Activated B cell treated with CpG ODN at 0.5 μM for 24 hours (primary cell): ENCODE results near the gene MOGAT1. TPM values are rescaled to one million over a fixed set of nuclear protein-coding genes. Genes with fewer than 3 reads are reported as not detected.

Source experiments
- ATAC-seq: fragments of 200-7000 bp; cut with Tn5 transposase; one replicate; pipeline ENCODE4 v1.10.0; 2021; ENCODE audit warnings: low read depth, mild to moderate bottlenecking, moderate library complexity
- CTCF ChIA-PET: fragments of 350-600 bp; sonication (Branson Sonifier 250); formaldehyde crosslinking; loops from one replicate; lab custom pipeline; 2021; ENCODE audit warnings: antibody characterized with exemption; lab: Charles Lee
- POLR2A ChIA-PET: fragments of 350-600 bp; sonication (Branson Sonifier 250); formaldehyde crosslinking; loops from one replicate; lab custom pipeline; 2021; ENCODE audit warnings: antibody characterized with exemption; lab: Charles Lee
- DNase-seq: peaks from one replicate; pipeline ENCODE4 v3.0.0; 2022
- H3K27ac Mint-ChIP-seq: one replicate; pipeline ENCODE4 v1.8.0; 2020; ENCODE audit warnings: mixed read lengths
- H3K27me3 Mint-ChIP-seq: one replicate; pipeline ENCODE4 v1.8.0; 2021; ENCODE audit warnings: mixed read lengths
- H3K36me3 Mint-ChIP-seq: one replicate; pipeline ENCODE4 v1.8.0; 2021; ENCODE audit warnings: low read depth, mixed read lengths
- H3K4me1 Mint-ChIP-seq: one replicate; pipeline ENCODE4 v1.8.0; 2021; ENCODE audit warnings: mixed read lengths
- H3K4me3 Mint-ChIP-seq: one replicate; pipeline ENCODE4 v1.8.0; 2020; ENCODE audit warnings: mild to moderate bottlenecking, mixed read lengths
- H3K9me3 Mint-ChIP-seq: one replicate; pipeline ENCODE4 v1.8.0; 2020; ENCODE audit warnings: mixed read lengths
- intact Hi-C: fragments of 100-400 bp; cut with micrococcal nuclease; formaldehyde crosslinking; loops from one replicate; pipeline ENCODE4 v1.15.1; 2024
- total RNA-seq: library from RNA; stranded (reverse); gene quantifications from 2 replicates; pipeline ENCODE4 v1.2.3, GENCODE V29; 2022
- TF ChIP-seq, protein P1 (sequence below): fragments of 200-600 bp; IDR thresholded peaks from one replicate; pipeline ENCODE4 v1.8.0; 2022; ENCODE audit warnings: antibody characterized with exemption, mild to moderate bottlenecking

The MOGAT1 gene
- total RNA-seq, 1 donor from 2014 or later: not detected

GRCh38 chr2:222701721-222702131 lies 30.3 kb downstream of the MOGAT1 start:
- CTCF ChIA-PET: no interaction called here
- ATAC-seq: no peak
- POLR2A ChIA-PET: no interaction called here
- intact Hi-C loops: no loop called here
- DNase-seq: no peak
- Mint-ChIP-seq H3K4me1 (no peaks in the 10 kb centered on the region), H3K4me3 (no peak overlapping the region), H3K27me3 (peaks cover 32% of the 10 kb centered on the region), H3K36me3 (no peaks in the 10 kb centered on the region), H3K27ac (no peak overlapping the region), H3K9me3 (no peaks in the 10 kb centered on the region)
- TF ChIP-seq, protein P1, sequence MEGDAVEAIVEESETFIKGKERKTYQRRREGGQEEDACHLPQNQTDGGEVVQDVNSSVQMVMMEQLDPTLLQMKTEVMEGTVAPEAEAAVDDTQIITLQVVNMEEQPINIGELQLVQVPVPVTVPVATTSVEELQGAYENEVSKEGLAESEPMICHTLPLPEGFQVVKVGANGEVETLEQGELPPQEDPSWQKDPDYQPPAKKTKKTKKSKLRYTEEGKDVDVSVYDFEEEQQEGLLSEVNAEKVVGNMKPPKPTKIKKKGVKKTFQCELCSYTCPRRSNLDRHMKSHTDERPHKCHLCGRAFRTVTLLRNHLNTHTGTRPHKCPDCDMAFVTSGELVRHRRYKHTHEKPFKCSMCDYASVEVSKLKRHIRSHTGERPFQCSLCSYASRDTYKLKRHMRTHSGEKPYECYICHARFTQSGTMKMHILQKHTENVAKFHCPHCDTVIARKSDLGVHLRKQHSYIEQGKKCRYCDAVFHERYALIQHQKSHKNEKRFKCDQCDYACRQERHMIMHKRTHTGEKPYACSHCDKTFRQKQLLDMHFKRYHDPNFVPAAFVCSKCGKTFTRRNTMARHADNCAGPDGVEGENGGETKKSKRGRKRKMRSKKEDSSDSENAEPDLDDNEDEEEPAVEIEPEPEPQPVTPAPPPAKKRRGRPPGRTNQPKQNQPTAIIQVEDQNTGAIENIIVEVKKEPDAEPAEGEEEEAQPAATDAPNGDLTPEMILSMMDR: no peak

DNA sequence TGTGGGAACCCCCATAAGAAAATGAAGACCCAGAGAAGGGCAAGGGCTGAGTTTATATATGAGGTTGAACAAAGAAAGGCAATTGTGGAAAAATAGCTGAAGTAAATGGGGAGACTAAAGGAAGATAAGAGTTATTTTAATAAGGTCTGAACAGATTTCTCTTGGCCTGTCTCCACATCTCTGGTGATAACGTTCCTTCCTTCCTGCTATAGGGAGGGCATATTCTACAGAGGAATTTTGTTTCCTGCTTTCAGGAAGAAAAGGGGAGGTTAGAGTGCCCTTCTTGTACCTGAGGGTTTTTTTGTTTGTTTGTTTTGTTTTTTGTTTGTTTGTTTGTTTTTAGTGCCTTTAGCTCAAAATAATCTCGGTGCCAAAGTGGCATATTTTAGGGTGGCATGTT lies 31.6 kb downstream of the MOGAT1 start:
- H3K4me1 Mint-ChIP-seq: peaks cover under 1% of the 10 kb centered on the region
- DNase-seq (no peak), ATAC-seq (no peak)
- TF ChIP-seq, protein P1: no peak
- intact Hi-C loops: no loop called here
- H3K9me3 Mint-ChIP-seq: no peaks in the 10 kb centered on the region
- peaks cover 29% of the 10 kb centered on the region for H3K27me3 Mint-ChIP-seq
- H3K4me3 Mint-ChIP-seq: no peak overlapping the region
- no peak overlapping the region for H3K27ac Mint-ChIP-seq
- POLR2A ChIA-PET: no interaction called here
- no peaks in the 10 kb centered on the region for H3K36me3 Mint-ChIP-seq
- CTCF ChIA-PET: interaction anchor here (1.6 kb wide), 1 partner anchor 200 kb away, joined by 6 read pairs; no protein-coding TSS in a partner anchor

GRCh38 chr2:222703886-222704285 lies 32.4 kb downstream of the MOGAT1 start:
- TF ChIP-seq, protein P1: no peak
- Mint-ChIP-seq H3K9me3 (no peaks in the 10 kb centered on the region), H3K36me3 (no peaks in the 10 kb centered on the region), H3K27ac (no peak overlapping the region), H3K4me1 (peaks cover 3% of the 10 kb centered on the region), H3K27me3 (peaks cover 27% of the 10 kb centered on the region), H3K4me3 (no peak overlapping the region)
- intact Hi-C loops: no loop called here
- ATAC-seq (no peak), DNase-seq (no peak)
- POLR2A ChIA-PET: no interaction called here
- CTCF ChIA-PET: interaction anchor here (1.6 kb wide), 1 partner anchor 199 kb away, joined by 6 read pairs; no protein-coding TSS in a partner anchor

GRCh38 chr2:222706616-222707015 lies 35.2 kb downstream of the MOGAT1 start:
- peaks cover 9% of the 10 kb centered on the region for H3K4me1 Mint-ChIP-seq
- ChIA-PET CTCF (interaction anchor here (0.7 to 7.4 kb wide), 6 partner anchors 16 to 233 kb away, joined by 3 to 94 read pairs (median 33); no protein-coding TSS in a partner anchor), POLR2A (interaction anchor here (0.7 to 0.9 kb wide), 2 partner anchors 38 to 51 kb away, joined by 4 to 10 read pairs; no protein-coding TSS in a partner anchor)
- TF ChIP-seq, protein P1: no peak
- intact Hi-C loops: loop anchor here (2.0 to 5.0 kb wide), 2 partner anchors 16 to 91 kb away; no protein-coding TSS in a partner anchor
- ATAC-seq (no peak), DNase-seq (no peak)
- no peak overlapping the region for H3K4me3 Mint-ChIP-seq
- peaks cover 24% of the 10 kb centered on the region for H3K27me3 Mint-ChIP-seq
- no peak overlapping the region for H3K27ac Mint-ChIP-seq
- H3K9me3 Mint-ChIP-seq: no peaks in the 10 kb centered on the region
- H3K36me3 Mint-ChIP-seq: no peaks in the 10 kb centered on the region

DNA sequence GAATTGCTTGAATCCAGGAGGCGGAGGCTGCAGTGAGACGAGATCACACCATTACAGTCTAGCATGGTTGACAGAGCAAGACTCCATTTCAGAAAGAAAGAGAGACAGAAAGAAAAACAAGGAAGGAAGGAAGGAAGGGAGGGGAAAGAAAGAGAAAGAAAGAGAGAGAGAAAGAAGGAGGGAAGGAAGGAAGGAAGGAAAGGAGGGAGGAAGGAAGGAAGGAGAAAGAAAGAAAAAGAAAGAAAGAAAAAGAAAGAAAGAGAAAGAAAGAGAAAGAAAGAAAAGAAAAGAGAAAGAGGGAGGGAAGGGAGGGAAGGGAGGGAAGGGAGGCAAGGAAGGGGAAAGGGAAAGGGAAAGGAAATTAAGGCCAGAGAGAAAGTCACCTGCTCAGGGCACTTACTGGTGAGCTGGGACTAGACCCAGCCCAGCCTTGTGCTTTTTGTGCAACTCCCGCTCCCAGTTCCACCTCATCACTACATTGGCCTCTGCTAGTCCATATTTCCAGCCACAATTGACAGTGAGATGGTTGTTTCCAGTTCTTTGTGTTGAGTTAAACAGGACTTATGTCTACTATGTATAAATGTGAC lies 35.7 kb downstream of the MOGAT1 start:
- Mint-ChIP-seq H3K36me3 (no peaks in the 10 kb centered on the region), H3K27me3 (peaks cover 19% of the 10 kb centered on the region), H3K4me3 (no peak overlapping the region), H3K9me3 (no peaks in the 10 kb centered on the region), H3K4me1 (peaks cover 9% of the 10 kb centered on the region), H3K27ac (no peak overlapping the region)
- ATAC-seq: no peak
- intact Hi-C loops: loop anchor here (2.0 to 5.0 kb wide), 2 partner anchors 16 to 90 kb away; no protein-coding TSS in a partner anchor
- TF ChIP-seq, protein P1: no peak
- CTCF ChIA-PET: interaction anchor here (0.6 to 7.4 kb wide), 13 partner anchors 10 to 265 kb away, joined by 3 to 94 read pairs (median 5); no protein-coding TSS in a partner anchor
- POLR2A ChIA-PET: interaction anchor here (0.9 kb wide), 1 partner anchor 52 kb away, joined by 10 read pairs; no protein-coding TSS in a partner anchor
- no peak for DNase-seq
